NCI-H460 (cell line): ENCODE measurements around the gene RNASE7. TPM values are rescaled to one million over a fixed set of nuclear protein-coding genes. Genes with fewer than 3 reads are reported as not detected.

ENCODE experiments used
- DNase-seq: peaks from one replicate; pipeline ENCODE4 v3.0.0-alpha.2; 2016; ENCODE audit warnings: low read depth; ENCODE audit errors: extremely low read depth
- total RNA-seq: library from RNA; depleted of rRNA; stranded (reverse); fragments of >200 nt; shearing (Covaris generic); gene quantifications from 2 replicates; pipeline ENCODE4 v1.2.3, GENCODE V29; 2014

The RNASE7 gene
- total RNA-seq, 1 experiment from 2014 or later, result not detected

DNA sequence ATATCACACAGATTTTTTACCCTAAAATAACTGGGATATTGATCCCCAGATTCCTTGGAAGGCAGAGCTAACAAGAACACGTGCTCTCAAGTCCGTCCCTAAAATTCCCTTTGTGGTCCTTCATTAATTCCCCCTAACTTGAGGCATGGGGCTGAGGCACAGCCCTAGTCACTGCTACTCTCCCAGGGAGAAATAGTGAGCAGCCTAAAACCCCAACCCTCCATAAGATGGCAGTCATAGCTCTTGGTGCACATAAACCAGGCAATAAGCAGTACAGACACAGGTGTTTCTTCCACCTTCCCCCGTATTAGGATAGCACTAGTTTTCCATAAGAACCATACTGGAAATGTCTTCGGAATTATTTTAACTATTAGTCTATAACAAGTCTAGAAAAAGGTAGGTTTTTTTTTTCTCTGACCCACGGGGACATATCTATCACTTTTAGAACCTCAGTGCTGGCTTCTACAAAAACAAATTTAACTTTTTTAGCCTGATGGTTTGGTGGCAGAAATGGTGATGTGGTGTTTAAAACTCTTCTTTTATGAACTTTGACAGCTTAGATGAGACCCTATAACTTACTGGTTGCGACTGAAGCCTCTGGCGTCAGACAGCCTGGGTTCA lies 24.8 kb downstream of the RNASE7 start:
- DNase-seq, result peak; percentile 19

DNA sequence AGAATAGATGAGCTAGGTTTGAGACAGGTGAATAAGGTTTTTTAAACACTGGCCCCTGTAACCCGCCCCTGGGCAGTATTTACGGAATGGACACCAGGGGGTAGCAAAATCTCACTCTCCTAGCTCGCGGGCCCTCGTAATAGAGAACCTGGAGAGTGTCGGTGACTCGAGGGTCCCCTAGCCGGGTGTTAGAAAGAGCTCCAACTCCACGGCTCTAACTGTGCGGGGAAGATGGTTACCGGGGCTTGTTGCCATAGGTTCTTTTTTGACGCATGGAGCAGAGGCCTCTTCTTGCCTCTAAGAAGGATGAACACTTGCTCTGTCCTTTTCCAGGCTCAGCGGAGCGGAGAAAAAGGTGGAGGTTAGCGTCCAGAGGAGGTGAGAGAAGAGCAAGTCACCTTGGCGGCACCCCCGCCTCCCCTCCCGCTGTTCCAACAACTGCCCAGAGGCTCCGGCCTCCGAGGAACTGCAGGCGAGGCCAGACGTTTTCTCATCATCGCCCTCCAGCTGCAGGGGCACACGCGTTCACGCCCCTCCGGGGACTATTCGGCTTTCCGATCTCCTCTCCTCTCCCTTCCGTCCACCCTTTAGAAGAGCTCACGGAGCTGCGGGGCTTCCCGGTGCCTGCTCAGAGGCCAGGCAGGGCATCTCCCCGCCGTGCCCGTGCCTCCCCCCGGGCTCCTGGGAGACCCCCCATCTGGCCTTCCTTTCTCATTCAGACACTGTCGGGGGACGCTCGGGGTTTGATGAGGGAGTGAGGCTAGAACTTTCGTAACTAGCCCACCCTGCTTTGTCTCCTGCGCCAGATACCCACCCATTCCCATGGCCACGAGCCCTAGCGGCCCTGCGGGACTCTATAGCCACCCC lies 26.6 kb downstream of the RNASE7 start:
- peak; percentile 58 for DNase-seq

DNA sequence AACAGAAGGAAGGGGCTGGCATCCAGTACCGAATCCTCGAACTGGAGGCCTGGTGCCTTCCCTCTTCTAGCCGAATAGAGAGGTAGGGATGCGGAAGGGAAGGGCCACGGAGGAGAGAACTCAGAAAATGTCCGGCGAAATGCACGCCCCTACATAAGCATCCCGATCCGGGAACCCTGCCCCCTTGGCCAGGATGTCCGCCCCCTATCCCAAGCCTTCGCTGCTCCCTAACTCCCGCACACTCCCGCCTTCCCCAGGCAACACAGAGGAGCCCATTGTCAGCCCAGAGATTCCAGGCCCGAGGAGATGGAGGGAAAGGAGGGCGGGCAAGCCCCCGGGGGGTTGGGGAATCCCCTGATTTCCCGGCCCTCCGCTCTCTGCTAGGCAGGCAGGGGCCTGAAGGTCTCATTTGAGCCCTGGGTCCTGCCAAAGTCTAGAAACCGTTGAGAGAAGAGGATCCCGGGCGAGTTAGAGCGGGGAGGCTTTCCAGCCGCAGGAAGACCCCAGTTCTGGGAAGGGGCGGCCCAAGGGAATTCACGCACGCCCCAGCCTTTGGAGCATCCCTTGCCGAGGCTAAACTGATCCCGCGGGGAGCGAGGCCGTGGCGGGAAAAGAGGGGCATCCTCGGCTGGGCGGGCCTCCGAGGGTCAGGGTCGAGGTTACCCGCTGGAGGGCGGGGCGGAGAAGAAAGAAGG lies 27.4 kb downstream of the RNASE7 start:
- no peak for DNase-seq

DNA sequence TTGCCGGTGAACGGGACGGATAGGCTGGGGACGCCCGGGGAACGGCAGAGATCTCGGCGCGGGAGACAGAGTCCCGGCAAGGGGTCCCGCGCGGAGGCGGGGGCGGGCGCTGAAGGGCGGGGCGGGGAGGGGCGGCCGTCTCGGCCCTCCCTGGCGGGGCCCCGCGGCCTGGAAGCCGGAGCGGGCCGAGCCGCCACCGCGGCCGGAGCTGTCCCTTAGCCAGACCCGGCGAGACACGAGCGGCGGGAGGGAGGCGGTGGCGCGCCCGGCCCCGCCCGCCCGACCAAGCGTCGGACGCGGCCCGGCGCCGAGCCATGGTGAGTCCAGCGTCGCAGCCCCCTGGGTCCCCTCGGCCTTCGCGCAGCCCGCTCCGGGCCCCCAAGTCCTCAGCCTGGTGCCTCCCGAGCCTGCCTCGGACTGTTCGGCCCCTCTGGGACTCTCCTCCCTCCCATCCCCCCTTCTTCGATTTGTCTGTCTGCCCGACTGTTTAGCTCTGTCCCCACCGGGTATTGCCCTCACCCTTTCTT lies 28.0 kb downstream of the RNASE7 start, which contains the start of gene ARHGEF40:
Gene ARHGEF40 (plus strand): TSS at position 222 of the 527 bp plus-strand sequence. CDS start 93 bp downstream, at position 315.
- DNase-seq, result peak; percentile 39

DNA sequence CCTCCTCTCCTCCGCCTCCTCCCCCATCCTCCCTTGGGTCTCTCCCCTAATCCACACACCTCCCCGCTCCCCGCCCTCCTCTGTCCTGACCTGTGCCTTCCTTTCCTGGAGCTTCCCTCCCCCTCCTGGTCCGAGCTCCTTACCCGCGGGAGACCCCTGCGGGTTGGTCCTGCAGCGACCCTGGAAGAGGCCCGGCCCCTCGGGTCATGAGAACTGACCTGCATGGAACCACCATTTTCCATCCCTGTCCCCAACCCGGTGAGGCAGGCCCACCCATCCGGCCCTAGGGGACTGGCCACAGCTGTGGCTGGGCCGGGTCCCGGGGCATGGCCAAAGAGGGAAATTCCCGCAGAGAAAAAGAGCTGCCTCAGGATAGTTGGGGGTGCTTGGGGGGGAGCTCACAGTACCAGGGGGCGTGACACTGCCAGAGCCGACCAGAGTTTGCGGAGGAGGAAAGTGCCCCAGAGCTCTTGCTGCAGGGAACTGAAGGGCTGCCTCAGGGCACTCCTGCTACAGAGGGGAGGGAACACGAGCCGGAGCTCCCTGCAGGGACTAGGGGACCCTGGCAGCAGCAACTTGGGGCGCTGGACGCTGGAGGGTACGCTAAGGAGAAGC lies 28.6 kb downstream of the RNASE7 start:
- DNase-seq, result no peak

DNA sequence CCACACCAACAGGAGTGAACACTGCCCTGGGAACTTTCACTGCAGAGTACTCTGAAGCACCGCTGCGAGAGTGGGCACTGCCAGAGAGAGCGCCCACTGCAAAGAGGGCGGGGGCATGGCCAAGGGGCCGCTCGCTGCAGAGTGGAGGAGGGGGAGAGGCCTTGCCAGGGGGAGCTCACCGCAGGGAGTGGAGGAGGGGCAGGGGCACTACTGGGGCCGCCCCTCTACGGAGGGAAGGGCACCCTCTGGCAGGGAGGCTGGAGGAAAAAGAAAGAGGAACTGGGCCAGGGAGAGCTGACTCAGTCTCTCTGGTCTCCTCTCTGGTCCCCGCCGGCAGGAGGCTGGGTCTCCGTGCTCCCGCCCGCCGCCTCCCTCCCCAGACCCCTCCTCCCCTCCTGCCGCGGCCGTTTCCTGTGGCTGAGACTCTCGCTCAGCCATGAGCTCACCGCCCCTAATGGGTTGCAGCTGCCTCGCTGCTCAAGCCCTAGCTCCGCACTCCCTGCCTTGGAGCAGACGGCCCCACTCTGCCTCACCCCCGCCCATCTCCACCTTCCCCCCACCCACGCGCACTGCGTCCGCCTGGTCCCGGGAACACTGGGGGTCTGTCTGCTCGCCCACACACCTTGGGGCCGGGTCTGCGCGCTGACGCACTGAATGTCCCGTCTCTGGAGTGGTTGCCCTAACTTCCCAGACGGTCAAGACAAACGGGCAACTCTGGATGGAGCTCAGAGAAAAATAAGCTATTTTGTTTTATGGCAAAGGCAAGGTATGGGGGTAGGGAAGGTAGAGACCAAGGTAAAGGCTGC lies 29.3 kb downstream of the RNASE7 start:
- DNase-seq, result no peak

DNA sequence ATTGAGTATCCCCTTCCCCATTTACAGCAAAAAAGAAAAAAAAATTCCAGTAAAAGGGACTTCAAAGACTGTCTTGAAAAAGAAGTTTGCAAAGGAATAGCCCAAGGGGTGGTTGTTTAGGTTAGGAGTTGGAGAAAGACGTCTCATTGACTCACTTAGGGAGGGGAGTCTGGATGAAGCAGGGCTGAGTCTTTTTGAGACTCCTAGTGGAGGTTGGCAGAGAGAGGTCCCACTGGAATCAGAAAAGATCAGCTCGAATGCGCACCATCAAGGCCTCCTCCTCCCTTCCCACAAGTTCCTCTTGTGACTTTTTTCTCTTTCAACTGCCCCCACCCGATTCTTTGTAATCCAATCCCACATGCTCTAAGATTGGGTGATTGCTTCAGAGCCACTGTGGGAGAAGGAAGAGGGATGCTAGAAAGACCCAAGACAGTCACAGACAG lies 29.9 kb downstream of the RNASE7 start:
- no peak for DNase-seq

DNA sequence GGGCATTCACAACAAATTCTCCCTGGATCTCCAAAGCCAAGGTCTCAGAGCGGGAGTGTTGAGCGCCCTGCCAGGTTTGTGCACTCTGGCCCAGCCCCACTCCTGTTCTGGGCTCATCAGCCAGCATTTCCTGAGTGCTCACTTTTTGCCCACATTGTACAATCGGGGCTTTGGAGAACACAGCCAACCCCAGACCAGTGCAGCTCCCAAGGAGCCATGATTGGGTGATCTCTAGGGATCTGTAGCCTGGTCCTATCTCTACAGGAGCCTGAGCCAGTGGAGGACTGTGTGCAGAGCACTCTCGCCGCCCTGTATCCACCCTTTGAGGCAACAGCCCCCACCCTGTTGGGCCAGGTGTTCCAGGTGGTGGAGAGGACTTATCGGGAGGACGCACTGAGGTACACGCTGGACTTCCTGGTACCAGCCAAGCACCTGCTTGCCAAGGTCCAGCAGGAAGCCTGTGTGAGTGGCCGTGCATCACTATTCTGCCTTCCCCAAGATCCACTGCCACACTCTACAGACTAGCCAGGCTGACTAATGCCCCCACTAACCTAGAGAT lies 30.7 kb downstream of the RNASE7 start:
- DNase-seq, result no peak

DNA sequence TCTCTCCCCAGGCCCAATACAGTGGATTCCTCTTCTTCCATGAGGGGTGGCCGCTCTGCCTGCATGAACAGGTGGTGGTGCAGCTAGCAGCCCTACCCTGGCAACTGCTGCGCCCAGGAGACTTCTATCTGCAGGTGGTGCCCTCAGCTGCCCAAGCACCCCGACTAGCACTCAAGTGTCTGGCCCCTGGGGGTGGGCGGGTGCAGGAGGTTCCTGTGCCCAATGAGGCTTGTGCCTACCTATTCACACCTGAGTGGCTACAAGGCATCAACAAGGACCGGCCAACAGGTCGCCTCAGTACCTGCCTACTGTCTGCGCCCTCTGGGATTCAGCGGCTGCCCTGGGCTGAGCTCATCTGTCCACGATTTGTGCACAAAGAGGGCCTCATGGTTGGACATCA lies 31.8 kb downstream of the RNASE7 start:
- no peak for DNase-seq

DNA sequence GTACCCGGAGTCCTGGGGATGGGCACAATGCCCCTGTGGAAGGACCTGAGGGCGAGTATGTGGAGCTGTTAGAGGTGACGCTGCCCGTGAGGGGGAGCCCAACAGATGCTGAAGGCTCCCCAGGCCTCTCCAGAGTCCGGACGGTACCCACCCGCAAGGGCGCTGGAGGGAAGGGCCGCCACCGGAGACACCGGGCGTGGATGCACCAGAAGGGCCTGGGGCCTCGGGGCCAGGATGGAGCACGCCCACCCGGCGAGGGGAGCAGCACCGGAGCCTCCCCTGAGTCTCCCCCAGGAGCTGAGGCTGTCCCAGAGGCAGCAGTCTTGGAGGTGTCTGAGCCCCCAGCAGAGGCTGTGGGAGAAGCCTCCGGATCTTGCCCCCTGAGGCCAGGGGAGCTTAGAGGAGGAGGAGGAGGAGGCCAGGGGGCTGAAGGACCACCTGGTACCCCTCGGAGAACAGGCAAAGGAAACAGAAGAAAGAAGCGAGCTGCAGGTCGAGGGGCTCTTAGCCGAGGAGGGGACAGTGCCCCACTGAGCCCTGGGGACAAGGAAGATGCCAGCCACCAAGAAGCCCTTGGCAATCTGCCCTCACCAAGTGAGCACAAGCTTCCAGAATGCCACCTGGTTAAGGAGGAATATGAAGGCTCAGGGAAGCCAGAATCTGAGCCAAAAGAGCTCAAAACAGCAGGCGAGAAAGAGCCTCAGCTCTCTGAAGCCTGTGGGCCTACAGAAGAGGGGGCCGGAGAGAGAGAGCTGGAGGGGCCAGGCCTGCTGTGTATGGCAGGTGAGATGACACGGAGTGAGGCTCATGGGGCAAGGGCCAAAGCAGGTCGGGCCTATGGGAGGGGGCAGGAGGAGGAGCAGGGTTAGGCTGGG lies 32.5 kb downstream of the RNASE7 start:
- no peak for DNase-seq

DNA sequence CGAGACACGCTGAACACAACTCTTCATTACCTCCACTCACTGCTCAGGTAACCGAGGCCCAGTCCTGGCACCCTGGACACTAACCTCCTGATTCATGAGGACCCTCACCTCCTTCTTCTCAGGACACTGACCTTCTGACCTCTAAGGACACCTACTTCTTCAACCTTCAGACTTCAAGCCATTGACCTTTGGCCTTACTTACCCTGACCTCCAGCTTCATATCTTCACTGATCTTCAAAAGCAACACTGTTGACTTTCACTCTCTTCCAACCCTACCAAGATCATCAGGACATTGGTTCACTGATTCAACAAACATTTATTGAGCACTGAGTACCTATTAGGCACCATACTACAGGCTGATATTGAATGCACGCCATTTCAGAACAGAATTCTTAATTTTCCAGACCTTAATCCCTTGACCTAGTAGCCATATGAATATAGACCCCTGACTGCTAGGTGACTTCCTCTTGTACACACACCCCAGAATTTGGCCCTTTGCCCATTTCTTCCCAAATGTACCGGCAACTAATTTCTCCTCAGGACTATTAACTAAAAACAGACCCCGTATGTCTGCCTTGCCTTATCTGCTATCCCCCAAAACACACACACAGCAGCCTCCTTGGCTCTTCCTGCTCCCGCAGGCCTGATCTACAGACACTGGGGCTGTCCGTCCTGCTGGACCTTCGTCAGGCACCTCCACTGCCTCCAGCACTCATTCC lies 33.7 kb downstream of the RNASE7 start:
- DNase-seq, result no peak

DNA sequence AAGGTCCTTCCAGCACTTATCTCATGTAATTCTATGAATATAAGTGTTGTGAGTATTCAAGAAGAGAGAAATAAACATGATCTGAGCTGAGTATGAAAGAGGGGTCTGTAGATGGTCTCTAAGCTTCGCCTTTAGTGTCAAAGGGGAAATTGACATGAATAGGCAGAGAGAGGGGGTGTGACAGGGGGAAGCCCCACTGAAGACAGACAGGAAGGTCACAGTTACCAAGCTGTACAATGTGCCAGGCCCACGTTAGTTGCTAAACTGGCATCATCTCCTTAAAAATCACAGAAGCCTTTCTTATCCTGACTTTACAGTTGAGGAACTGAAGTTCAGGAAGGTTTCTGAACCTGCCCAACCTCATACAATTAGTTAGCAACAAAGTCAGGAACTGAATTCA lies 35.5 kb downstream of the RNASE7 start:
- no peak for DNase-seq

DNA sequence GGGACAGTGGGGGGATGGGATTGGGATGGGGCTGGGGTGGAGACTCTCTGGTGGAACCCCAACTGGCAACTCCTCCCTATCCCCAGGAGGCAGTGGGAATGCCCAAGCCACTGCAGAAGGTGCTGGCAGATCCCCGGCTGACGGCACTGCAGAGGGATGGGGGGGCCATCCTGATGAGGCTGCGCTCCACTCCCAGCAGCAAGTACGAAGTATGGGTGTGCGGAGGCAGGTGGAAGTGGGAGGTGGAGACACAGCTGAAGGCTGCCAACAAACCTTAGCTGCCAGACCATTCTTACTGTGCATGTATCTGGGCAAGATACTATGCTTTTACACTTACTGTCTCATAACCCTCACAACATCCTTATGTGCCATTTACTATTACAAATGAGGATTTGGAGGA lies 36.1 kb downstream of the RNASE7 start:
- DNase-seq, result no peak

DNA sequence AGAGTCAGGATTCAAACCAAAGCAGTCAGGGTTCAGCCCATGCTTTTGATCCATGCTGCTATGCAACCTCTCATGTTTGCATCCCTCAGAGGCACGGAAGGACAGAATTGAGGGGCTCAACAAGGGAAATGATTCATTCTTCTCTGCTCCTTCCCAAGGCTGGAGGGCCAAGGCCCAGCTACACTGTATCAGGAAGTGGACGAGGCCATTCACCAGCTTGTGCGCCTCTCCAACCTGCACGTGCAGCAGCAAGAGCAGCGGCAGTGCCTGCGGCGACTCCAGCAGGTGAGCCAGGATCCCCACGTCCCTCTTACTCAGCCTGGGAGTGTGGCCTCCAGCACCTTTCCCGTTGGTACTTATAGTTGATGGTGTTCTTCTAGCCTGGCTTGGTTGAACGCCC lies 36.6 kb downstream of the RNASE7 start:
- DNase-seq, result no peak

DNA sequence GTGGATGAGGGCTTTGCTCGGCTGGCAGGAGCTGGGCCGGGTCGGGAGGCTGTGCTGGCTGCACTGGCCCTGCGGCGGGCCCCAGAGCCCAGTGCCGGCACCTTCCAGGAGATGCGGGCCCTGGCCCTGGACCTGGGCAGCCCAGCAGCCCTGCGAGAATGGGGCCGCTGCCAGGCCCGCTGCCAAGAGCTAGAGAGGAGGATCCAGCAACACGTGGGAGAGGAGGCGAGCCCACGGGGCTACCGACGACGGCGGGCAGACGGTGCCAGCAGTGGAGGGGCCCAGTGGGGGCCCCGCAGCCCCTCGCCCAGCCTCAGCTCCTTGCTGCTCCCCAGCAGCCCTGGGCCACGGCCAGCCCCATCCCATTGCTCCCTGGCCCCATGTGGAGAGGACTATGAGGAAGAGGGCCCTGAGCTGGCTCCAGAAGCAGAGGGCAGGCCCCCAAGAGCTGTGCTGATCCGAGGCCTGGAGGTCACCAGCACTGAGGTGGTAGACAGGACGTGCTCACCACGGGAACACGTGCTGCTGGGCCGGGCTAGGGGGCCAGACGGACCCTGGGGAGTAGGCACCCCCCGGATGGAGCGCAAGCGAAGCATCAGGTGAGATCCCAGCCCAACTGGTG lies 39.5 kb downstream of the RNASE7 start:
- no peak for DNase-seq

DNA sequence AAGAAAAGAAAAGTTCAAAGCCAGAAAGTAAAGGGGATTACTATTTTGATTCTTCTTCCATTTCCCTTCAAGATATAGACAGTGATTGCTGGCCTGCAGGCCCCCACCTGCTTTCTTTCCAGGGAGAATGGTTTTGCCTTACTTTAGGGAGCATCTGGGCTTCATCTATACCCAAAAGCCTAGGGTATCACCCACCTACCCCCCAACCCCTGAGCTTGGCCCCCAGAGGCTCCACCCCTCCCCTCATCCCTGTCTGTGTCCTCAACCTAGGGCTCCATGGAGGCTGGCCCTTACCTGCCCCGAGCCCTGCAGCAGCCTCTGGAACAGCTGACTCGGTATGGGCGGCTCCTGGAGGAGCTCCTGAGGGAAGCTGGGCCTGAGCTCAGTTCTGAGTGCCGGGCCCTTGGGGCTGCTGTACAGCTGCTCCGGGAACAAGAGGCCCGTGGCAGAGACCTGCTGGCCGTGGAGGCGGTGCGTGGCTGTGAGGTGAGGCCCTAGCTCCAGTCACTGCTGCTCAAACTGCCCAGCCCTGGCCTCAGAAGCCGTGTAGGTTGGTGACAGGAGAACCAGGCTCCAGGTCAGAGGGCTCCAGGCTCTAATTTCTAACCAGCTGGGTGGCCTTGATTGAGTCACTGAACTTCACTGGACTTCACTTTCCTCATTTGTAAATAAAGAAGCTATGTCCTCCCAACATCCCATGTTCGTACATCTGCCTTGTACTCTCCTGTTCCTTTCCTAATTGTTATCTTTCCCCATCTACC lies 41.6 kb downstream of the RNASE7 start:
- DNase-seq, result no peak

DNA sequence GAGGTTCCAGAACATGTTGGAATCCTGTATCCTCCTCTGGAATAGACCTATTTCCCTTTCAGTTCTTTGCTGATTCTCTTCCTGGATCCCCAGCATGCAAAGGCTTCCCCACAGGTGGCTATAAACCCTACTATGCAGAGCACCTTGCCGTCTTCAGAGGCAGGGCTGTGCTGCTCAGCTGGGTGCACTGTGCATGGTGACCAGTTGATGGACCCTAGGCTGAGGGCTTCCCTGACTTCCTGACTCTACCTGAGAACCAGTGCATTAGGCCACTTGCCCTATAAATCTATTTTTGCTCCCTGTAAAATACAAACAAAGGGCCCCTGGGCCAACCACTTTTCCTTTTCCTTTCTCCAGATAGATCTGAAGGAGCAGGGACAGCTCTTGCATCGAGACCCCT lies 42.2 kb downstream of the RNASE7 start:
- no peak for DNase-seq
